ENCODE data around the gene CEL. TPM values are rescaled to one million over a fixed set of nuclear protein-coding genes. Genes with fewer than 3 reads are reported as not detected.

CEL gene
- total and polyA plus RNA-seq, 10 of the 15 experiments (the other 5 are each of a cell fraction or from before 2014, with no cell fraction given): 0.05 to 4.1 (median 0.29) TPM; not detected in 2

GRCh38 chr9:133030317-133031129 lies 31.3 kb upstream of the CEL start, which contains the start of gene GTF3C5 (continued):
- peak; percentile 41; the same call in 1 of the 2 replicates for TF ChIP-seq BACH1 (IDR thresholded peaks at IDR 0.05; ENCODE audit: borderline replicate concordance)
- no peak for TF ChIP-seq MTA3 (IDR thresholded peaks at IDR 0.05; ENCODE audit: borderline replicate concordance, low read length)
- no peak for TF ChIP-seq HDAC6 (IDR thresholded peaks at IDR 0.05; ENCODE audit: unreplicated experiment)
- peak; percentile 73 for TF ChIP-seq RUNX3 (IDR thresholded peaks at IDR 0.05; ENCODE audit: low read length)
- TF ChIP-seq PAX8 (IDR thresholded peaks at IDR 0.05): no peak
- peak; percentile 89 for TF ChIP-seq STAT1 (conservative IDR thresholded peaks at IDR 0.05)
- TF ChIP-seq TARDBP (IDR thresholded peaks at IDR 0.05; ENCODE audit: borderline replicate concordance): peak; percentile 73; the same call in 1 of the 2 replicates
- TF ChIP-seq NFYA (IDR thresholded peaks at IDR 0.05; ENCODE audit: borderline replicate concordance, low read depth, low read length): peak; percentile 48
- peak; percentile 9; the same call in 1 of the 2 replicates for TF ChIP-seq MAX (IDR thresholded peaks at IDR 0.05; ENCODE audit: low read depth, low read length)
- peak; percentile 100 for TF ChIP-seq RELB (IDR thresholded peaks at IDR 0.05; ENCODE audit: low read depth)
- 0 out of 2 replicates have a peak, but pooled peaks have one; percentile 16 for TF ChIP-seq BCL11A (IDR thresholded peaks at IDR 0.05; ENCODE audit: low read depth, low read length)
- TF ChIP-seq TAF1 (IDR thresholded peaks at IDR 0.05; ENCODE audit: borderline replicate concordance, low read depth, low read length): peak; percentile 99
- peak; percentile 45; the same call in 1 of the 2 replicates for TF ChIP-seq FOXM1 (IDR thresholded peaks at IDR 0.05; ENCODE audit: low read depth, low read length)
- TF ChIP-seq MEF2B (IDR thresholded peaks at IDR 0.05; ENCODE audit: partially characterized antibody, poor library complexity, severe bottlenecking): peak; percentile 41
- no peak for TF ChIP-seq MYC (IDR thresholded peaks at IDR 0.05; ENCODE audit: insufficient read depth, insufficient read length, insufficient replicate concordance, low read length, severe bottlenecking)
- TF ChIP-seq USF2 (IDR thresholded peaks at IDR 0.05; ENCODE audit: borderline replicate concordance, low read depth, low read length): no peak
- peak; percentile 50; the same call in 1 of the 2 replicates for TF ChIP-seq NFIC (IDR thresholded peaks at IDR 0.05; ENCODE audit: low read depth, low read length)
- TF ChIP-seq KLF5 (IDR thresholded peaks at IDR 0.05; ENCODE audit: partially characterized antibody): peak; percentile 91
- TF ChIP-seq EED (IDR thresholded peaks at IDR 0.05; ENCODE audit: low read depth): no peak
- TF ChIP-seq CBX3 (IDR thresholded peaks at IDR 0.05; ENCODE audit: borderline replicate concordance, low read depth): no peak
- peak; percentile 98 for TF ChIP-seq ZBTB40 (IDR thresholded peaks at IDR 0.05; ENCODE audit: borderline replicate concordance)
- TF ChIP-seq CREM (IDR thresholded peaks at IDR 0.05; ENCODE audit: low read depth): peak; percentile 85
